Lung microvascular endothelial cell (primary cell): ENCODE data around the gene CLDN4. TPM values are rescaled to one million over a fixed set of nuclear protein-coding genes. Genes with fewer than 3 reads are reported as not detected.

Experiments used
- DNase-seq, 2 donors: peaks; one replicate each; pipeline versions ENCODE4 v3.0.0 to v3.0.0-alpha.2; 2010; ENCODE audit warnings: low read depth in 2 of 2
- total RNA-seq: library from RNA; depleted of rRNA; stranded (reverse); fragments of >200 nt; gene quantifications from 2 replicates; pipeline ENCODE4 v1.2.1, GENCODE V29; 2014

The CLDN4 gene
- total RNA-seq, 1 donor from 2014 or later: not detected

DNA sequence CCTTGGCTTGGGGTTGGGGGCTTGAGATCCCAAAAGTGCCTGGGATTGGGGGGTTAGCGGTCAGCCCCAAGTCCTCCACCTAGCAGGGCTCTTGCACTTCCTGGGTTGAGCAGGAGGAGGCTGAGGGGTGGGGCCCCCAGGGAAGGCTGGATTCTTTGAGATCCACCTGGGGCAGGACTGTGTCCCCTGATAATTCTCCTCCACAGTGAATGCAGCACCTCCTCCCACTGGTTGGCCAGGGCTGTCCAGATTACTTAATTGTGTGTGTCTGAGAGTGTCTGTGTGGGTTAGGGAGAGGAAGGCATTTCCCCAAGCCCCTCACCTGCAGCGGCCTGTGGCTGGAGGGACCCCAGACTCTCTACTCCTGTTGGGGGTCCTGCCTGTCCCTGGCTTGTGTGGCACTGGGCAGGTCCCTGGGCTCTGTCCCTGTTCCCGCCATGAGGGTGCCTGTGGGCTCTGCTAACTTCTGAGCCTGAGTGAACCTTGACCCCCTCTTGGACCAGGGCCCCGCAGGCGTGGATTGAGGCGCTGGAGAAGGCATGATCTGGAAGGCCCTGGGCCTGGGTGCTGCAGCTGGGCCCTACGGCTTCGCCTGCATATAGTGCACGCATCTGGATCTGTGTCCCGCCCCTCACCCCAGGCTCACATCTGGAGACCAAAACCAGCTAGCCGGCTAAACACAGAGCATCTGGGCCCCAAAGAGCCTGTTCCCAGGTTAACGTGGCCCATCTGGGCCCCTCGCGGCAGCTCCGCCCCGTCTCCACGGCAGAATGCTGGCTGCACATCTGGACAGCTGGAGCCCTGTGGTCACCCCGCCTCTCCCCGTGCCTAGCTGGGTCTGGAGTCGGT, 40.6 kb downstream of the CLDN4 start:
- no peak for DNase-seq

DNA sequence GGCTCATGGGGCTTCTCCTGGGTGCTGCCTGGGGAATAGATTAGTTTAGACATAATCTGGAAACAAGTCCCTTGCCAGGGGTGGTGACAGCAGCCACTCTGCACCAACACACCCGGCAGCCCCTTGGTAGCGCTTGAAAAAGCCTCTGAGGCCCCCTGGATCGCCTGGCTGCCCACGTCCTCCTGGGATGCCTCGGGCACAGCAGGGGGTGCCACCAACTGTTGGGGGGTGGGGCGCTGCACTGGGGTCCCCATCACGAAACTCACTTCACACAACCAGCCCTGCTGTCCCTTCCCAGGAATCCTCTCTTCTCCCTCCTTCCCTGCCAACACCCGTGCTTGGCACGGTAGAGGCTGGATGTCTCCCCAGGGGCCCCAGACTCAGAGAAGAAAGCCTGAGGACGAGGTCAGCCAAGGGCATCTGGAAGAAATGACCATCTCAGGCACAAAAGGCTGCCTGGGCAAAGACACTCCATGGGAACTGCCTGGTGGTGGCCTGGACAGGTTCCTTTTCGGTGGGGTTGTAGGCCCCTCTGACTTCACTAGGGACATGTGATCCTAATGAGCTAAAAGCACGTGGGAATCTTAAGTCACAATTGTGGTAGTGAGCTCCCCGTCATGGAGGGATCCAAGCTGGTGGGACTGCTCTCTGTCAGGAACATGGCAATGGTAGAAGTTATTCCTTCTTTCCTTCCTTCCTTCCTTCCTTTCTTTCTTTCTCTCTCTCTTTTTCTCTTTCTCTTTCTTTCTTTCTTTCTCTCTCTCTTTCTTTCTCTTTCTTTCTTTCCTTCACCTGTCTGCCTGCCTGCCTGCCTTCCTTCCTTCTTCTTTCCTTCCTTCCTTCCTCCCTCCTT, 41.5 kb downstream of the CLDN4 start:
- DNase-seq: no peak

DNA sequence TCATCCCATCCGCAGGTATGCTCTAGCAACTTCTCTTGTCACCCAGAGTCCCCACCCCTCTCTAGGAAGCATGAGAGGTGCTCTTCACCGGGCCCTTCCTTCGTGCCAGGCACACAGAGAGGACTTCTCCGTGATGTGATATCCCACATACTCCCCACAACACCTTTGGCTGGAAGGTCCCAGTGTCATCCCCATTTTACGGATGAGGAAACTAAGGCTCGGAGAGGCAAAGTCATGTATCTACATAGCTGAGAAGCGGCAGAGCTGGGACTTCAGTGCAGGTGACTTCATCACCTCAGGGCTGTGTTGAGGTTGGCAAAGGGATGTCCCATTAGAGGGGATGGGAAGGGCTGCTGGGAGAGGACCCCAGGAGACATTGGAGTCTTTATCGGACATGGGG, 45.6 kb downstream of the CLDN4 start:
- no peak for DNase-seq

DNA sequence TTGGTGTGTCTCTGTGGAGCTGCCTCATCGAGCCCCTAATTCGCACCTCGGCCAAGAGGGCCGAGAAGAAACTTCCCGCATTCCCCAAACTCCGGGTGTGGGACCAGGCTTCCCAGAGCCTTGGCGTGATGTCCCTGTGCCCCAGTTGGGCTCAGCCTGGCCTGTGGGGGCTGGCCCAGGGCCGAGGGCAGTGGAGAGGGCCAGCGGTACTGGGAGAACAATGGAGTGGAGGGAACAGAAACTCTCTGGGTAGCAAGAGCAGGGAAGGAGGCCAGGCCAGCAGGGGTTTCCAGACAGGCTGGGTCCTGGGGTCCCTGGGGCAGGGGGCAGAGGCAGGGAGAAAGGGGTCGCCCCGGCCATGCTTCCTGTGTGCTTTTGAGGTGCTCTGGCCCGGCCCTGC, 46.2 kb downstream of the CLDN4 start:
- no peak for DNase-seq

DNA sequence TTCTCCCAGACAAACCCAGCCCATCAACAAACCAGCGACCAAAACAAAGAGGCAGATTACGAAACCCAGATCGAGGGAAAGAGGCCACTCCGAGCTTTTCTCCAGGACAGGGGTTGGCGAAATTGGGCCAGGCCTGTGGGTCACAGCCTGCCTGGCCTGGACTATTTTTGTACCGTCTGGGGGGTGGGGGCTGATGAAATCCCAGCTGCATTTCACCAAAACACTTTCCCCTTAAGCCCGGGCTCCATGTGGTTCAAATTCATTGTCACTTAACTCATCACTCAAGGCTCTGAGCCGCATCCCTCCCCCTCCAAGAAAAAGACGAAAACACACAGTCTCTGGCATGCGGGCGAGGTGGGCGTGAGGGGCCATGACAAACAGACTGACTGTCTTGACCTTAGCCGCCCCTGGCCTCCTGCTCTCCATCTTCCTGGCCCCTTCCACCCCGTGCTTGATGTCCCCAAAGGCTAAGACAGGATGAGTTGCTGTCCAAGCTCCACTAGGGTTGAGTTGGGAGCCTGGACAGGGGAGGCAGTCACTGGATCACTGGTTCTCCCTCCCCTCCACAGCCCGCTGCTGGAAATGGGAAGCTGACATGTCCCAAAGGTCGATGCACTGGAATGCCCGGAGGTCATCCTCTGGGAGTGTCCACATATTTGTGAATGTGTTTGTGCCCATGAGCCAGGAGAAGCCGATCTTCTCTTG, 49.3 kb downstream of the CLDN4 start:
- peak in 1 of 2 donors; percentile 60 for DNase-seq

DNA sequence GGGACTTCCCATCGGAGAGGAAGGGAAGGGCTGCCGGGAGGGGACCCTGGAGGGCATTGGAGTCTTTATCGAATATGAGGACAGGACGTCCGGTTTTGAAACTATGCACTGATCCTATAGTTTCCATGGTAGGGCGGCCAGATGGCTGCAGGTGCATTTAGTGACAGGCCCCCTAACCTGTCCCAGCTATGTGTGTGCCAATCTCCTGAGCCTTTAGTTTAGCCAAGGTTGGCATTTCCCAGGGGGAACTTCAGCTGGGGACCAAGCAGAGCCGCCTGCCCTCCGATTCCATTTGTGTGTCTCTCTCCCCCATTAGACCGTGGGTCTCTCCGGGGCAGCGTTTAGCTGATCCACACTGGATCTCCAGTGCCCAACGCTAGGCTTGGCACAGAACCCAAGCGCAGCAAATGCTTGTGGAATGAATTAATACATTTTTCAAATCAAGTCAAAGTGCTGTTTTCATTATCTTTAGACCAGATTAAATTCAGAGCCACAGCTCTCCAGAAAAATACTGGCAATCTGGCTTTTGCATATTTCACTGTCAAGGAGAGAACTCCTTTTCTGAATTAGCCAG, 50.0 kb downstream of the CLDN4 start:
- DNase-seq: peak in 1 of 2 donors; percentile 39

DNA sequence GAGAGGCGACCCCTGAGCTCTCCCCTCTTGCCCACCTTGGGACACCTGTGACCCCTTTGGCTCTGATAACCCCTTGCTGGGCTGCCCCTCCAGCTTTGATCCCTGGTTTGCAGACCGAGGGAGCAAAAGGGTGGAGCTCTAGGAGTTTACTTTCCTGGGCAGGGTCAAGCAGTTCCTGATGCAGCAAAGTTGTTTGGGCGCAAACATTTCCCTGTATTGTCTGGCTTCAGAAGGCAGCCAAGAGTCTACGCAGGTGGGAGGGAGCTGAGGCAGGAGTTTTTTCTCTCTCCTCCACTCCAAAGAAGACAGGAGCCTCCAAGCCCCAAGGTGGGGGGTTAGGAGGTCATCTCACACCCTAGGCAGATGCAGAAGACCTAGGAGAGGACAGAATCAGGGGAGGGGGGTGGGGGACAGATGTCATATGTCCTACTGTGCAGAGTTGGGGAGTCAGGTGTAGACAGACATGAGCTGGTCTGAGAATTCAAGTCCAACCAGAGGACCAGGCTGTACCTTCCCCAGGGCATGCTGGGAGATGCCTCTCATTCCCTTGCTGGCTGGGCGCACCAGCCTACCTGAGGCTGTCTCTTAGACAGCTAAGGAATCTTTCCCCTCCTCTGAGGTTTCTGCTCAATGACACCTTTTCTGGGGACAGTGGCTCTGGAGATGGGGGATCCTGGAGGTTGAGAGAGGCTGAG, 50.7 kb downstream of the CLDN4 start:
- DNase-seq: no peak

DNA sequence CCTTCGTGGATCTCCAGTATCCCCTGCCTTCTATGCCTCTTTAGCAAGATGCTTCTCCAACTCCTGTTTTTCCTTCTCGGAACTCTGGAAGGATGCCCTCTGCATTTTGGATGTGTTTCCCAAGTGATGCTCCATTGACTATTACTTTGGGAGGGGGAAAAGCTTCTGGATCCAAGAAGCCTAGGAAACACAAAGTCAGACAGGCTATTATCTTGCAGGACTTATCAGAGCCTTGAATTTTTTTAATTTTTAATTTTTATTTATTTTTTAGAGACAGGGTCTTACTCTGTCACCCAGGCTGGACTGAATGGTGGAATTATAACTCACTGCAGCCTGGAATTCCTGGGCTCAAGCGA, 51.2 kb downstream of the CLDN4 start:
- DNase-seq: no peak

Other genes with a start within 250 kb of the CLDN4 start
- gene MLXIPL, start 206.5 kb upstream of the CLDN4 start, total RNA-seq: not detected in 2 replicates
- gene VPS37D, start 163.2 kb upstream of the CLDN4 start, total RNA-seq: 2.6 and 2.8 TPM in 2 replicates
- gene DNAJC30, start 147.5 kb upstream of the CLDN4 start, total RNA-seq: 1.7 and 2.4 TPM in 2 replicates
- 30.6 and 31.2 TPM in 2 replicates for gene BUD23, start 147.4 kb upstream of the CLDN4 start, total RNA-seq
- gene STX1A, start 111.3 kb upstream of the CLDN4 start, total RNA-seq: 4.0 and 7.2 TPM in 2 replicates
- gene ABHD11, start 92.2 kb upstream of the CLDN4 start, total RNA-seq: 5.2 and 7.2 TPM in 2 replicates
- gene CLDN3, start 60.7 kb upstream of the CLDN4 start, total RNA-seq: 0.44 and 0.60 TPM in 2 replicates
- gene METTL27, start 11.5 kb downstream of the CLDN4 start, total RNA-seq: 0.99 and 4.1 TPM in 2 replicates
- gene TMEM270, start 30.2 kb downstream of the CLDN4 start, total RNA-seq: not detected in 2 replicates
- gene ELN, start 197.2 kb downstream of the CLDN4 start, total RNA-seq: 4.6 and 15.5 TPM in 2 replicates